ENCODE data around the gene ZBTB7C.

GRCh38 chr18:48192542-48192941 lies 216.6 kb downstream of the ZBTB7C start:
- TF ChIP-seq USF2 (IDR thresholded peaks at IDR 0.05; ENCODE audit: low read length) (no peak), FOSL1 (IDR thresholded peaks at IDR 0.05; ENCODE audit: insufficient read depth, low read depth, low read length) (no peak), JUN (IDR thresholded peaks at IDR 0.05; ENCODE audit: low read depth, low read length) (no peak), CTCF (IDR thresholded peaks at IDR 0.05; ENCODE audit: control extremely low read depth in 1 of 3, insufficient read depth in 1 of 3, low read depth in 1 of 3, low read length in 3 of 3) (no peak), MAFK (IDR thresholded peaks at IDR 0.05; ENCODE audit: low read depth, low read length) (no peak)
